SK-N-SH (cell line): Measurements from ENCODE around the gene LRRN4CL. TPM values are rescaled to one million over a fixed set of nuclear protein-coding genes. Genes with fewer than 3 reads are reported as not detected.

Experiments
- CTCF ChIA-PET: fragments of 300-600, 350-600 bp; formaldehyde crosslinking; extraction: SDS; loops from one replicate; lab custom pipeline; 2021; lab: Yijun Ruan, JAX
- POLR2A ChIA-PET: fragments of 350-600 bp; sonication (Branson Sonifier 250); formaldehyde crosslinking; extraction: SDS; loops from one replicate; lab custom pipeline; 2020; ENCODE audit warnings: antibody characterized with exemption, inconsistent platforms; lab: Yijun Ruan, JAX
- DNase-seq: peaks from one replicate; pipeline ENCODE4 v3.0.0; 2012
- H2AFZ ChIP-seq: fragments of 200-600 bp; sonication (generic); 2 replicates; pipeline ENCODE4 v1.8.1; 2016; ENCODE audit warnings: antibody characterized with exemption, mild to moderate bottlenecking, low read depth
- H3F3A ChIP-seq: fragments of 200-600 bp; sonication (generic); replicated peaks from 2 replicates; pipeline ENCODE3; 2016; ENCODE audit warnings: antibody characterized with exemption, mild to moderate bottlenecking; ENCODE audit not compliant: insufficient read depth
- H3K27ac ChIP-seq, 2 experiments: fragments of 200-500 bp in 1 of 2; fragments of 200-600 bp in 1 of 2; sonication (Bioruptor generic) in 1 of 2; sonication (generic), shearing (Covaris generic) in 1 of 2; 2 replicates each; pipeline versions ENCODE4 v1.5.1 to v1.6.1; 2014 to 2016; ENCODE audit warnings: low read depth in 2 of 2, inconsistent platforms in 1 of 2, low read length in 1 of 2, mild to moderate bottlenecking in 1 of 2, mixed read lengths in 1 of 2
- H3K27me3 ChIP-seq: fragments of 200-600 bp; sonication (generic), shearing (Covaris generic); 2 replicates; pipeline ENCODE4 v1.6.1; 2016; ENCODE audit warnings: mixed run types; ENCODE audit not compliant: insufficient read depth
- H3K36me3 ChIP-seq, 2 experiments: fragments of 200-500 bp in 1 of 2; fragments of 200-600 bp in 1 of 2; sonication (Bioruptor generic) in 1 of 2; sonication (generic) in 1 of 2; replicated peaks in 1 of 2; 2 replicates each; pipeline versions ENCODE3 to v1.5.1; 2014 to 2016; ENCODE audit warnings: low read length in 1 of 2, mild to moderate bottlenecking in 1 of 2; ENCODE audit not compliant: insufficient read depth in 2 of 2, control insufficient read depth in 1 of 2
- H3K4me1 ChIP-seq, 2 experiments: fragments of 200-500 bp in 1 of 2; fragments of 200-600 bp in 1 of 2; sonication (Bioruptor generic) in 1 of 2; sonication (generic), shearing (Covaris generic) in 1 of 2; 2 replicates each; pipeline versions ENCODE4 v1.5.1 to v1.6.1; 2014 to 2016; ENCODE audit warnings: low read depth in 1 of 2, low read length in 1 of 2, mixed run types in 1 of 2; ENCODE audit not compliant: insufficient read depth in 2 of 2, control insufficient read depth in 1 of 2
- H3K4me2 ChIP-seq: fragments of 200-600 bp; sonication (generic), shearing (Covaris generic); 2 replicates; pipeline ENCODE4 v1.6.1; 2017; ENCODE audit warnings: mixed run types
- H3K4me3 ChIP-seq, 2 experiments: fragments of 200-500 bp in 1 of 2; fragments of 200-600 bp in 1 of 2; sonication (Bioruptor generic) in 1 of 2; sonication (generic), shearing (Covaris generic) in 1 of 2; 2 replicates each; pipeline versions ENCODE4 v1.5.1 to v1.8.1; 2014 to 2016; ENCODE audit warnings: low read depth in 2 of 2, inconsistent platforms in 1 of 2, low read length in 1 of 2, mild to moderate bottlenecking in 1 of 2, mixed read lengths in 1 of 2, moderate library complexity in 1 of 2
- H3K79me2 ChIP-seq: fragments of 200-600 bp; sonication (generic); 2 replicates; pipeline ENCODE4 v1.8.1; 2017; ENCODE audit warnings: mild to moderate bottlenecking; ENCODE audit not compliant: insufficient read depth
- H3K9ac ChIP-seq: fragments of 200-600 bp; sonication (generic); 2 replicates; pipeline ENCODE4 v1.6.1; 2017; ENCODE audit warnings: mixed run types
- H3K9me2 ChIP-seq: fragments of 200-600 bp; sonication (generic); 2 replicates; pipeline ENCODE4 v1.6.1; 2017; ENCODE audit warnings: mixed run types
- H3K9me3 ChIP-seq: fragments of 200-600 bp; sonication (generic); 2 replicates; pipeline ENCODE4 v1.6.1; 2017; ENCODE audit warnings: mixed run types, mild to moderate bottlenecking, moderate library complexity
- H4K20me1 ChIP-seq: fragments of 200-600 bp; sonication (generic); 2 replicates; pipeline ENCODE4 v1.6.1; 2017; ENCODE audit warnings: mild to moderate bottlenecking, mixed run types; ENCODE audit not compliant: insufficient read depth
- CHD2 ChIP-seq: fragments of 150-350 bp; IDR thresholded peaks from 2 replicates; pipeline ENCODE4 v1.6.1; 2018; ENCODE audit warnings: low read length; ENCODE audit not compliant: partially characterized antibody
- ELF1 ChIP-seq: IDR thresholded peaks from 2 replicates; pipeline ENCODE4 v1.4.0; 2012
- EP300 ChIP-seq, 2 experiments: IDR thresholded peaks; 2 replicates each; pipeline versions ENCODE4 v1.4.0 to v1.6.1; 2012; ENCODE audit warnings: borderline replicate concordance in 1 of 2, low read depth in 1 of 2, low read length in 1 of 2
- EZH2phosphoT487 ChIP-seq: fragments of 200-600 bp; sonication (generic); IDR thresholded peaks from 2 replicates; pipeline ENCODE4 v1.6.1; 2017; ENCODE audit warnings: low read depth, mixed run types, mild to moderate bottlenecking, antibody characterized with exemption, moderate library complexity, borderline replicate concordance
- FOXJ3 ChIP-seq: sonication (generic); formaldehyde crosslinking; IDR thresholded peaks from 2 replicates; pipeline ENCODE4 v1.5.1; 2020; ENCODE audit warnings: mild to moderate bottlenecking, missing genetic modification reagents
- FOXM1 ChIP-seq: IDR thresholded peaks from 2 replicates; pipeline ENCODE4 v1.4.0; 2012; ENCODE audit warnings: low read depth, mild to moderate bottlenecking
- GABPA ChIP-seq: IDR thresholded peaks from 2 replicates; pipeline ENCODE4 v1.4.0; 2012; ENCODE audit warnings: low read depth, mild to moderate bottlenecking
- IRF3 ChIP-seq: fragments of 150-350 bp; IDR thresholded peaks from 2 replicates; pipeline ENCODE4 v1.6.1; 2016; ENCODE audit warnings: mild to moderate bottlenecking, low read depth, low read length
- JUND ChIP-seq: IDR thresholded peaks from 2 replicates; pipeline ENCODE4 v1.4.0; 2012
- MEF2A ChIP-seq: IDR thresholded peaks from 2 replicates; pipeline ENCODE4 v1.4.0; 2012; ENCODE audit warnings: low read depth, borderline replicate concordance
- NFIC ChIP-seq: IDR thresholded peaks from 2 replicates; pipeline ENCODE4 v1.4.0; 2012; ENCODE audit warnings: borderline replicate concordance
- NRF1 ChIP-seq: IDR thresholded peaks from 2 replicates; pipeline ENCODE4 v1.6.1; 2012; ENCODE audit warnings: low read depth, mild to moderate bottlenecking, low read length
- PBX3 ChIP-seq: IDR thresholded peaks from 2 replicates; pipeline ENCODE4; 2012
- POLR2AphosphoS5 ChIP-seq: IDR thresholded peaks from 2 replicates; pipeline ENCODE4 v1.6.1; 2012; ENCODE audit warnings: low read depth, low read length
- RCOR1 ChIP-seq: fragments of 150-350 bp; IDR thresholded peaks from 2 replicates; pipeline ENCODE4 v1.6.1; 2017; ENCODE audit warnings: antibody characterized with exemption, low read length
- RFX5 ChIP-seq: IDR thresholded peaks from 2 replicates; pipeline ENCODE4 v1.6.1; 2012; ENCODE audit warnings: mild to moderate bottlenecking, improper control_type of control experiment, low read length
- RXRA ChIP-seq: IDR thresholded peaks from 2 replicates; pipeline ENCODE4 v1.4.0; 2012; ENCODE audit warnings: low read depth, mild to moderate bottlenecking, borderline replicate concordance
- SIN3A ChIP-seq: IDR thresholded peaks from 2 replicates; pipeline ENCODE4 v1.6.1; 2012; ENCODE audit warnings: low read depth, mild to moderate bottlenecking, low read length, moderate library complexity, borderline replicate concordance
- TAF1 ChIP-seq: IDR thresholded peaks from 2 replicates; pipeline ENCODE4 v1.6.1; 2012; ENCODE audit warnings: low read depth, mild to moderate bottlenecking, low read length, moderate library complexity, borderline replicate concordance
- TCF12 ChIP-seq: IDR thresholded peaks from 2 replicates; pipeline ENCODE4 v1.4.0; 2012
- TEAD4 ChIP-seq: IDR thresholded peaks from 2 replicates; pipeline ENCODE4 v1.4.0; 2012; ENCODE audit warnings: mild to moderate bottlenecking, borderline replicate concordance; ENCODE audit not compliant: insufficient read depth
- USF2 ChIP-seq: fragments of 150-350 bp; IDR thresholded peaks from 2 replicates; pipeline ENCODE4 v1.6.1; 2017; ENCODE audit warnings: antibody characterized with exemption, low read length, low read depth, borderline replicate concordance
- YY1 ChIP-seq: IDR thresholded peaks from 2 replicates; pipeline ENCODE4 v1.4.0; 2012; ENCODE audit warnings: low read depth, mild to moderate bottlenecking
- WGBS: methylation state at CpG from one replicate; pipeline ENCODE4 v1.1.6; 2017; ENCODE audit warnings: low lambda C conversion rate; 5-methylcytosine and 5-hydroxymethylcytosine counted together
- polyA plus RNA-seq, 3 experiments: library from polyadenylated mRNA; depleted of rRNA; stranded (reverse); fragments of >200 nt; gene quantifications; 2 replicates each; pipeline ENCODE4 v1.2.3, GENCODE V29; 2012
- TF ChIP-seq, protein P1 (sequence below): IDR thresholded peaks from 2 replicates; pipeline ENCODE4 v1.6.1; 2012; ENCODE audit warnings: mild to moderate bottlenecking, low read depth, low read length, moderate library complexity
- TF ChIP-seq, protein P2 (sequence below): IDR thresholded peaks from 2 replicates; pipeline ENCODE4 v1.4.0; 2012; ENCODE audit warnings: low read depth

Gene LRRN4CL
- polyA plus RNA-seq, 1 of the 3 experiments (the other 2 are of a cell fraction): 0.08 TPM

GRCh38 chr11:62727165-62727871 lies 38.0 kb upstream of the LRRN4CL start, which contains the start of gene HNRNPUL2:
Gene HNRNPUL2 (minus strand): TSS chr11:62727457. CDS start chr11:62727156, 301 bp downstream.
- Histone ChIP-seq H3K27me3 (no peaks in the 10 kb centered on the region), H4K20me1 (peaks cover 36% of the 10 kb centered on the region), H3K9me3 (no peaks in the 10 kb centered on the region), H3F3A (peaks cover 26% of the 10 kb centered on the region), H3K27ac (peak within 1 kb of the TSS; percentile 99), H3K4me2 (peak within 1 kb of the TSS; percentile 93), H3K9ac (peak within 1 kb of the TSS; percentile 88), H3K4me1 (peaks cover 12 to 21% of the 10 kb centered on the region in 2 experiments; a peak in 3 of 4 replicates), H3K4me3 (peak within 1 kb of the TSS; percentile 89 to 92), H2AFZ (peak within 1 kb of the TSS; percentile 99), H3K79me2 (peaks cover 84% of the 10 kb centered on the region), H3K36me3 (peaks cover 27 to 38% of the 10 kb centered on the region in 2 experiments), H3K9me2 (no peaks in the 10 kb centered on the region)
- POLR2A ChIA-PET: interaction anchor here (0.7 to 4.5 kb wide), 18 partner anchors 17 to 163 kb away, joined by 3 to 33 read pairs (median 7); partner anchors contain the start of genes B3GAT3, C11orf98, CSKMT and LBHD1
- CTCF ChIA-PET: interaction anchor here (0.6 to 2.3 kb wide), 10 partner anchors 12 to 99 kb away, joined by 3 to 9 read pairs (median 4); partner anchors contain the start of genes BSCL2, POLR2G and TMEM179B
- WGBS: 2% methylated on average over 25 of the region's 72 CpGs
- peak; percentile 95 for DNase-seq
- peak; percentile 6 for TF ChIP-seq PBX3
- TF ChIP-seq YY1: peak; percentile 54
- no peak for TF ChIP-seq EP300 (IDR thresholded peaks at IDR 0.05; ENCODE audit: borderline replicate concordance in 1 of 2, low read depth in 1 of 2, low read length in 1 of 2)
- peak; percentile 85 for TF ChIP-seq ELF1
- peak; percentile 66 for TF ChIP-seq CHD2
- TF ChIP-seq EZH2phosphoT487: no peak
- no peak; the same call in 1 of the 2 replicates for TF ChIP-seq RFX5
- no peak for TF ChIP-seq USF2
- TF ChIP-seq NRF1: peak; percentile 93
- TF ChIP-seq NFIC: no peak
- TF ChIP-seq SIN3A: peak; percentile 80; the same call in 1 of the 2 replicates
- TF ChIP-seq, protein P1, sequence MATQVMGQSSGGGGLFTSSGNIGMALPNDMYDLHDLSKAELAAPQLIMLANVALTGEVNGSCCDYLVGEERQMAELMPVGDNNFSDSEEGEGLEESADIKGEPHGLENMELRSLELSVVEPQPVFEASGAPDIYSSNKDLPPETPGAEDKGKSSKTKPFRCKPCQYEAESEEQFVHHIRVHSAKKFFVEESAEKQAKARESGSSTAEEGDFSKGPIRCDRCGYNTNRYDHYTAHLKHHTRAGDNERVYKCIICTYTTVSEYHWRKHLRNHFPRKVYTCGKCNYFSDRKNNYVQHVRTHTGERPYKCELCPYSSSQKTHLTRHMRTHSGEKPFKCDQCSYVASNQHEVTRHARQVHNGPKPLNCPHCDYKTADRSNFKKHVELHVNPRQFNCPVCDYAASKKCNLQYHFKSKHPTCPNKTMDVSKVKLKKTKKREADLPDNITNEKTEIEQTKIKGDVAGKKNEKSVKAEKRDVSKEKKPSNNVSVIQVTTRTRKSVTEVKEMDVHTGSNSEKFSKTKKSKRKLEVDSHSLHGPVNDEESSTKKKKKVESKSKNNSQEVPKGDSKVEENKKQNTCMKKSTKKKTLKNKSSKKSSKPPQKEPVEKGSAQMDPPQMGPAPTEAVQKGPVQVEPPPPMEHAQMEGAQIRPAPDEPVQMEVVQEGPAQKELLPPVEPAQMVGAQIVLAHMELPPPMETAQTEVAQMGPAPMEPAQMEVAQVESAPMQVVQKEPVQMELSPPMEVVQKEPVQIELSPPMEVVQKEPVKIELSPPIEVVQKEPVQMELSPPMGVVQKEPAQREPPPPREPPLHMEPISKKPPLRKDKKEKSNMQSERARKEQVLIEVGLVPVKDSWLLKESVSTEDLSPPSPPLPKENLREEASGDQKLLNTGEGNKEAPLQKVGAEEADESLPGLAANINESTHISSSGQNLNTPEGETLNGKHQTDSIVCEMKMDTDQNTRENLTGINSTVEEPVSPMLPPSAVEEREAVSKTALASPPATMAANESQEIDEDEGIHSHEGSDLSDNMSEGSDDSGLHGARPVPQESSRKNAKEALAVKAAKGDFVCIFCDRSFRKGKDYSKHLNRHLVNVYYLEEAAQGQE: no peak
- no peak for TF ChIP-seq TEAD4
- peak; percentile 72 for TF ChIP-seq GABPA
- no peak for TF ChIP-seq RCOR1
- no peak for TF ChIP-seq FOXM1
- peak; percentile 48 for TF ChIP-seq TAF1
- no peak for TF ChIP-seq FOXJ3 (CRISPR knock-in tag)
- no peak for TF ChIP-seq JUND
- TF ChIP-seq, protein P2, sequence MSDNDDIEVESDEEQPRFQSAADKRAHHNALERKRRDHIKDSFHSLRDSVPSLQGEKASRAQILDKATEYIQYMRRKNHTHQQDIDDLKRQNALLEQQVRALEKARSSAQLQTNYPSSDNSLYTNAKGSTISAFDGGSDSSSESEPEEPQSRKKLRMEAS: peak; percentile 89
- peak; percentile 89 for TF ChIP-seq POLR2AphosphoS5
- no peak for TF ChIP-seq MEF2A
- no peak for TF ChIP-seq IRF3
- TF ChIP-seq TCF12: no peak
- TF ChIP-seq RXRA: no peak
